HG03196 (cell line): ENCODE data around the gene PRR23E.

Experiments used
- ATAC-seq: cut with Tn5 transposase; IDR thresholded peaks from one replicate; pipeline ENCODE4 v1.9.1; 2021; ENCODE audit not compliant: unreplicated experiment

PRR23E gene

DNA sequence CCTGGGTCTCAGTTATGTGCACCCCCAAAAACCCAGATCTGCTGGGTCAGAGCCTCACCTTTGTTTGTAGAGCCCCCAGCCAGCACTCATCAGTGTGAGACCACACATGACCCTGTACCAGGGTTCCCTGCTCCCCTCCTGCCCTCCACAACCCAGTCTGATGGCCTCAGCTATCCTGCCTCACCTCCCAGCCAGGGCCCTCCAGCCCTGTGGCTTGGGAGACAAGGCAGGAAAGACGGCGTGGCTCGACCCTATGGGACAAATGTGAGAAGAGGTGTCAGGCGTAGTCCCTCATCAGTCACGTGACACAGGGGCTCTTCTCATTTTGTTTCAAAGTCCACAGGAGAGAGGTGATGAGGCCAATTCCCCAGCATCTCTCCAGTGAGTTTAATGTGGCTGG, 28.3 kb upstream of the PRR23E start:
- no peak for ATAC-seq

DNA sequence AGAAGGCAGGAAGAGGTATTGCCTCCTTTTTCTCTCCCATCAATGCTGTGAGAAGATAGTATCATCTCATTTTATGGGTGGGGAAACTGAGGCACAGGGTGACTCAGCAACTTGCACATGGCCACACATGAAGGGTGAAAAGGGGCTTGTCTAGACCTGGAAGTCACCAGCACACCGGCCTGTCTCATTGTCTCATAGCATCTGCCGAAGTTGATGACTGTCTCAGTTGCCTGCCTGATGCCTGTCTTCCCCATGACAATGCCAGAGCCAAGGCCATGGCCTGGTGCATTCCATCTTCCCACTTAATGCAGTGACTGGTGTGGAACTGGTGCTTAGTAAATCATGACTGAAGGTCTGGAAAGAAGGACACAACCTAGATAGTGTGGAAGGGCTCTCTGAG, 27.9 kb upstream of the PRR23E start:
- no peak for ATAC-seq

DNA sequence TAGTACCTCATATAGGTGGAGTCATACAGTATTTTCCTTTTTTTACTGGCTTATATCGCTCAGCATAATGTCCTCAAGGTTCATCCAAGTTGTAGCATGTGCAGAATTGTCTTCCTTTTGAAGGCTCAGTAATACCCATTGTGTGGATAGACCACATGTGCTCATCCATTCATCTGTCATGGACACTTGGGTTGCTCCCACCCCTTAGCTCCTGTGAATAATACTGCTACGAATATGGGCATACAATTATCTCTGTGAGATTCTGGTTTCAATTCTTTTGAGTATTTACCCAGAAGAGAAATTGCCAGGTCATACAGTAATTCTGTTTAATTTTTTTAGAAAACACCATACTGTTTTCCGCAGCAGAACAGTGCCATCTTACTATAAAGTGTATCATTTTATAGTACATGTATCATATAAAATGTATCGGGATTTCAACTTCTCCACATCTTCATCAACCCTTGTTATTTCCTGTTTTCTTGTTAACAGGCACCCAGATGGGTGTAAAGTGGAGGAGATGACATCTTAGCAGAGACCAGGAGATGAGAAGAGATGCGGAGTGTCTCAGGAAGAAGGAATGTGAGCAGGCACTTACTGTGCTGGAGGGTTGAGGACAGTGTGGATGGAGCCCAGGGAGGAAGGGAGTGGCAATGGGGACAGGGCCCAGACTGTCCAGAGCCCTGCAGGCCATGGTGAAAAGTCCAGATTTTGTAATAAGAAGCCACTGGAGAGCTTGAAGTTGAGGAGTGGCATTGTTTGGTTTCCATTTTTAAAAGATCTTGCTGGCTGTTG, 27.0 kb upstream of the PRR23E start:
- ATAC-seq, result no peak

DNA sequence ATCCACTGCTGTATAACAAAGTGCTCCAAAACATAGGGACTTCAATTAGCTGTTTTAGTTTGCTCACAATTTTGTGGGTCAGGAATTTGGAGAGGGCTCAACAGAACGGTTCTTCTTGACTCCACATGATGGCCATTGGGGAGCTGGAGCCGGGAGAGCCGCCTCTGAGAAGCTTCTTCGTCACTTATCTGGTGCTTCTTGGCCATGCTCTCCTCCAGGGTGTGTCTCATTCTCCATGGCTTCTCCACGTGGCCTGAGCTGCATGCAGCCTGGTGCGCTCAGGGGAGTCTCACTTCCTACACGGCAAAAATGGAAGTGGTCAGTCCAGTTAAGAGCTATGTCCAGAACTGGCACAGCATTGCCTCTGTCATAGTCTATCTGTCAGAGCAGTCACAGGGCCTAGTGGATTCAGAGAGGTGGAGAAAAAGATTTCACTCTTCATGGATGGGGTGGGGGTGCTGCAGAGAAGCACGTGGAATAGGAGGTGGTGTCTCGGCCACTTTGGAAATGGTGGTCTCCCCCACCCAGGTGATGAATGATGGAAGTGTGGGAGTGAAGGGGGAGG, 26.3 kb upstream of the PRR23E start:
- ATAC-seq, result no peak

DNA sequence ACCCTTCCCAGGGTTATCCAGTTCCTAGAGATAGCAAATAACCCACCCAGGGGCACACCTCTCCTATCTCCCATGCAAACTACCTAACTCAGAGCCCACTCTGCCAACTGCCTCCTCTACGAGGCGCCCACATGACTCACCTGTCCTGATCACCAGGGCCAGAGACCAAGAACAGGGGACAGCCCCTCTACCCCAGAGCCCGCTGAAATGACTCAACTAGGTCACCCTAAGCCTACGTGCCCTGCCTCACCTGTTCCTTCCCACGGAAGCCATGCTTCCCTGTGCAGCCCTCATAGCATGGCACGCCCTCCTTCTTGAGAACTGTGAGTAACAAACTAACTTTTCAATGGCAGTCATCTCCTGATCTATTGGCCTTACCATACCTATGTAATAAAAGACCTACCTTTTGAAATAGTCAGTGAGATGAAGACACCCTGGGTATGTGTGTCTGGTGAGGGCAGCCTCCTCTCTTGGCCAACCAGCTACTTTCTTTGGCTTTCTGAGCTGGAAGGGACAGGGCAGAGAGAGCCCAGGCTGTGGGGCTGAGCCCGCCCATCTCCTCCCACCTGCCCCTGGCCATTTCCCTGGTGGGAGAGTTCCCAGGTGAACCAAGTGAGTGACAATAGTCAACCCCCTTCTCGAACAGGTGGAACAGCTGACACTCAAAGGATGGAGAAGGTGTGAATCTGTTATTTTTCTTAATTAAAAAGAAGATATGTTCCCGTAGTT, 25.5 kb upstream of the PRR23E start:
- no peak for ATAC-seq

DNA sequence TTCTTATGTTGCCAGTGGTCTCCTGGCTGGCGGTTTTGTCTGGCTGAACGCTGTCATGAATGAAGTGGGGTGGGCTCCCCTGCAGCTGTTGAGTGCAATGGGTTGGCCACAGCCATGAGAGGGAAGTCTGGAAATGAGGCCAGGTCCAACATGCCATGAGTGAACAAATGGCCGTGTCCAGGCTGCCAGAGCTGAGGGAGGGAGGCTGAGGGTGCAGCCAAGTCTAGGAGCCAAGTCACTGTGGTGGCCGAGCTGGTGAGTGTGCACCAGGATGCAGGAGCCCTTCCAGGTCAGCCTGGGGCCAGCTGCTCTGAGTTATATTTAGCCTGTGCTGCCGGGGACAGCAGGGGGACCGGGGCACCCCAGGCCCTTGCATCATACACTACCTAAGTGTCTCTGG, 24.7 kb upstream of the PRR23E start:
- ATAC-seq, result no peak

DNA sequence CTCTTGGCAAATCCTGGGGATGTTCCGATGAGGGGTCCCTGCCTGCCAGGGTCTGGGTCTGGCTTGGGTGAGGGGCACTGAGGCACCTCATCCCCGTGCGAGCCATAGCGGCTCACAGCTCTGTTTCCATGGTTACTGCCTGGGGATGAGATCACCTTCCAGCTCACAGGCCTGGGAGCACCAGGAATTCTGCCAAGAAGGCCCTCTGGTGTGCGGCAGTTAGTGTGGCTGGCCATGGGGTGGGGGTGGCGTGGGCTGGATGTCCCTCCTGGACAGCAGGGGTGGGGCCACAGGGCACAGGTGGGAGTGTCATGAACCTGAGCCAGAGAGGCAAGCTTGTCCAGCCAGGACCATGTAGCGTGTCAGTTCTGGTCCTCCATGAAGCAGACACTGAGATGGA, 22.1 kb upstream of the PRR23E start:
- no peak for ATAC-seq

DNA sequence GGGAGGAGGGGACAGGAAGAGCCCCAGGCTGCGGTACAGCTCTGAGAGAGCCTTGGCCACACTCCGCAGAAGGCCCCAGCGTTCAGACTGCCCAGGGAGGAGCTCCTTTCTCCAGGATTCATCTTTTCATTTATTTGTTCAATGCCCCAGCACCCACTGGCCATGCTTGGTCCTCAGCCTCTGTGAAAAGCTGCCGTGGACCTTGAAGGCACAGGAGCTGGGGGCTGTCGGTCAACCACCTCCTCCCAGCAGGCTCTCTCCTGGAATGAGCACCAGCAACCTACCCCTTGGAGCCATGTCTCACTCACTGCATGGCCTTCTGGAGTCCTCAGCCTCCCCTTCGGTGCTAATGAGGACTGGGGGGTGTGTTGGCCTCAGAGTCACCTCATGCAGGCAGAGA, 21.6 kb upstream of the PRR23E start:
- no peak for ATAC-seq

DNA sequence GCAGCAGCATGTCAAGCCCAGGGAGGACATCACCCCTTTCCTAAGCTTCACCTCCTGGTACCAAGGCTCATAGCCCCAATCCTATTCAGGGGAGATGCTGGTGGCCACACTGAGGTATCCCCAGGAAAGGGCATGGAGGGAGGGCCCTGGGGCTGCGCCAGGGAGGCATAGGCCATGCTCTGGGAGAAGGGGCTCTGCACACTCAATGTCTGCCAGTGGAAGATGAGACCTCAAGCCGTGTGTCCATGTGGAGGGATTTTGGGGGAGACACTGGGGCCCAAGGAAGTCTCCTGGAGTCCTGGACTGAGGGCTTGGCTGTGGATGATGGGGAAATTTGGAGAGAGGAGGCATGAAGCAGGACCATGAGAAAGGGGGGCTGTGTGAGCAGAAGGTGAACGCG, 21.2 kb upstream of the PRR23E start:
- ATAC-seq, result no peak

DNA sequence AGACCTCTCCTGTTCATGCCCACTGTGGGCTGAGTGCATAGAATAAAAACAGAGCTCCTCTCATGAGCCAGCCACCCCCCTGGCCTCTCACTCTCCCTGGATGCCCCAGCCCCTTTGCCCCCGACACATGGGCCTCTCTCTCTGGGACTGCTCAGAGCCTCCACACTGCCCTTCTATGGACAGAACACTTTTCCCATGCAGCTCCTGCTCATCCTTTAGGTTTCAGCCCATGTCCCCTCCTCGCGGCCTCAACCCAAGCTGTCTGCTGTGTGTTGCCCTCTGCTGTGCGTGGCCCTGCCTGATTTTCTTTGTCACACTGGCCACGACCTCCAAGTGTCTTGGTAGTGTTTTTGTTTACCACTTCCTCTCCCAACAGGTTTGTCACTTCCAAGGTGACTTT, 20.7 kb upstream of the PRR23E start:
- no peak for ATAC-seq

DNA sequence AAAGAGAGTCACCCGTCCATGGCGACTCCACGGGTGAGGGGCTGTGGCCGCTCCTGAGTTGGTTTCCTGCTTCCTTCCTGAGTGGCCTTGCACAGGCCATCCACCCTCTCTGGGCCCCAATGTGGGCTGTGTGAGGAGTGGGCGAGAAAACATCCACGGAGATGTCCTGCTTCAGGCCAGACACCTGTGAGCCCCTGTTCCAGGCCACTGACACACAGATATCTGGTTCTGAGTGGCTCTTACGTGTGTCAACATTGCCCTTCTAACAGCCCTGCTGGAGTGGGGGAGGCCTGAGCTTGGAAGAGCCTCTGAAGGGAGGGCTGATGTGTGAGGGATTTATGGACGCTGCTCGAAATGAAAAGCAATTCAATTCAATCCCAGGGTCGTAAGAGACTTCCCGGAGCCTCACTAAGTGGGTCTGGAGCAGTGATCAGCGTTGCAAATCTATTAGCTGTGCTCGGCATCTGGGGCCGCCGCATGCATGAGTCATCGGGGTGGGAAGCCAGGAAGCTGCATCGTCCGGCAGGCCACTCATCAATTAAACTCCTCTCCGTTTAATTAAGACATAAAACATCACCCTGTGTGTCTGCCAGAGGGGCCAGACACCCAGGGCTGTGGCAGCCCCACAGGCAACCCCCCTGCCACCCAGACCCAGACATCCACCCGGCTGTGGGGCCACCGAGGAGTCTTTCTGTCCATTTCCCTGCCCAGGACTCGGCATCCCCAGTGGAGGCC, 20.0 kb upstream of the PRR23E start:
- ATAC-seq, result no peak

DNA sequence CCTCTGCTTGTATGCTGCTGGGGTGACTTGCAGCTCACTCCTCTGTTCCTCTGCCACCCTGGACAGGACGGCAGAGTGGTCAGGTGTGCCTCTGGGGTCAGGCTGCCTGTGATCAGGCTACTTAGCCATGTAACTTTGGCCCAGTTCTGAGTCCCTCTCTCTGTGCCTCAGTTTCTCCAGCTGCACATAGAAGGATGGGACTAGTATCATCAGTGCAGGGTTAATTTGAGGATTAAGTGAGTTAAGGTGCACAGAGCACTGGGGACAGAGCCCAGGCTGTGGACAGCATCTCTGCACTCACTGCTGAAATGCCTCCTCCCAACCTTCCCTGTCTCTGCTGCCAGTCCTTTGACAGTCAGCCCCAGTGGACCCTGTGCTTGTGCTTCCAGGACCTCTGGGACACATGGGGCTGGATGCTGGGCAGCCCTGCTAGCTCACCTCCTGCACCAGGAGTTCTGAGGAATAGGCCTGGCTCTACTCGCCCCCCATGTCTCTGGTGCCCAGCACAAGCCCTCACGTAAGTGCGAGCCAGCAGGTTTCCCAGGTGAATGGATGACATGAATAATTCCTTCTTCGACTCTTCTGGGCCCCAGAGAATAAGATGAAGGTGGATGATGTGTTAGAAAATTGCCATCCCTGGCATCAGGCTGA, 19.3 kb upstream of the PRR23E start:
- no peak for ATAC-seq

DNA sequence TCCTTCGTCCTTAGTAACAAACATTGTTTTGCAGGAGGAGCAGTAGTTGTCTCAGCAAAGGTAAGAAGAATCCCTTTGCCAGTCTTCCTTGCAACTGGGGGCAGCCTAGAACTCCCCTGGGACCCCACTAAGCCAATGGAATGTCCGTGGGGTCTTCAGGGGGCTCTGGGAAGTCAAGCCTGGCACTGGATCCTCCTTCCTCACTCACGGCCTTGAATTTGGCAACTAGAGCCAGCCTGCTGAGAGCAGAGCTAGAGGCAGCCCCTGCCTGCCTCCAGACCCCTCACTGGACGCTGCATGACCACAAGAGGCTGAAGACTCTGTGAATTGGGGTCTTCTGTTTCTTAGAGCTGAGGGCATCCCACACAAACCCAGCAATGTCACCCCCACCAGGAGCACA, 18.6 kb upstream of the PRR23E start:
- ATAC-seq, result no peak

DNA sequence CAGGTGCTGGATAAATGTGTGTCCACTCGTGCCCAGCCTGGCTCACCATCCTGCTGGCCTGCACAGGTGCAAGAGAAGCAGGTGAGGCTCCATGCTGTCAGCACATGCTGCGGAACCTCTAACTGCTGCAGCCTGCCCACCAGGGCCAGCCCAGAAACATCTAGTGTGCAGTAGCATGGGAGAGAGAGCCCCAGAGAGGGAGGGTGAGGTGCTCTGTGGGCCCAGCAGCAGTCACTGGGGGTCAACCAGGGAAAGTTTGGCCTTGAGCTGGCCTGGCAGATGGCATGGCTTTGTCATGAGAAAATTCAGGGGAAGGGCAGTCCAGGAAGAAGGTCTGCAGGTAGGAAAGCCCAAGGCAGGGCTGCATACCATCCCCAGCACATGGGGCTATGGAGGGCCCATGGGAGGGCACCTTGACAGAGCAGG, 18.2 kb upstream of the PRR23E start:
- ATAC-seq, result no peak

DNA sequence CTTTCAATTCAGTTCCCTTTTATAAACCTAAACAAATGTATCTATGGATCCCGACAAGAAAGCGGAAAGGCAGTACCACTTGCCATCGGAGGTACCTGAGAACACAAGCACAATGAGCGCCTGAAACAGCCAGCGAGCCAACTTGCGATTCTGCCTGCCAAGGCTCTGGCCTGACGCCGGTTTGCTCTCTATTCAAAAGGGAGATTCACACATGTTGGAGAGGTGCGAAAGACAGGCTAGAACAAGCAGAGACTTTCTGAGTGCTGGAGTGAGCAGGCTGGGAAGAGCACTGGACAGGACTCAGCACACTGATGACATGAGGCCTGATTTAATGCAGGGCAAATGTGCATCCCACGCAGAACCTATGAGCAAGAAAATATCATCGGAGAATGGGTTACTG, 17.7 kb upstream of the PRR23E start:
- no peak for ATAC-seq

DNA sequence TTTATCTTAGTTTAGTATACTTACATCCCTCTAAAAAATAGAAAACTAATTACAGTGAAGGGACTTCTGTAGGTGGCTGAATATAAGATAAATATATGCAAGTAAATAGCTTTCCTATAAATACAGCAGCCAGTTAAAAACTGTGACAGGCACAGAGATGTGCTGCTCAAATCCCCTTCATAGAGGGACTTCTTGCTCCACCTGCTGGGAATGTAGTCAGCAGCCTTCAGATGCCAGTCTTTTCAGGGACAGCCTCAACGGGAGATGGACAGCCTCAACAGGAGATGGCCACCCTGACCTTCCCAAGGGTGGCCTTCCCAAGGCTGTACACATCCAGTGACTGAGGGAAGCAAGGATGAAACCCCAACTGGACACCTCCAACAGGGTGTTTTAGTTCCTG, 15.7 kb upstream of the PRR23E start:
- no peak for ATAC-seq

DNA sequence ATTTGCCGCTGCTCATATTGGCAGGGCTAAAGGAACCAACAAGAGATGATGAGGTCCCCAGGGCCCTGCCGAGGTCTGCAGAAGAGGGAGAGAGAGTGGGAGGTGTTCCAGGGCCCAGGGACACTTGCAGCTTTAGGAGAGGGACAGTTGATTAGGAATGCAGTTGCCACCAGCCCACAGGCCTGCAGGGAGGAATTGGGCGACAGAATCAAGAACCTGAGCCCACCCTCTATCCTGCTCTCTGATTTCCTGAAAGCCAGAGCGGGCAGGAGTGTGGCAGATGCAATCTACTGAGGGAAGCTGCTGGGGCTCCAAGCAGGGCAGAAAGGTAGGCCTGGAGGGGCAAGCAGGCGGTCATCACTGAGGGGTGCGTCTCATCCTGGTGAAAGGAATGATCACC, 12.1 kb upstream of the PRR23E start:
- no peak for ATAC-seq

DNA sequence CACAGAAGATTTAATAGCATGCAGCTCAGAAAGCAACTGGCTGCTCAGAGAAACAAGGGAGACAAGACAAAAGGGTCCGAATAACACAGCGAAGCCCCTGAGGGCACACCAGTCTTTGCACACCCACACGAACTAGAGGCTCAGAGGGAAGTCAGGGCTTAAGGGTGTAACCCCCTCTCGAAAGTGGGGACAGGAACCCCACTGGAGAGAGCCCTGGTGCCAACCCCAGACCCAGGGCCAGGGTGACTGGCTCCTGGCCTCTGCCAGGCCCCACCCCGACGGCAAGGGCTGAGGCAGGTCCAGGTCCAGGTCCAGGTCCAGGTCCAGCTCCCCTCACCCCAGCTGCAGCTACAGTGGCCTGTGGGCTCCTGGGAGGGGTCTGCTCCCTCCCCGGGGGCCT, 10.5 kb upstream of the PRR23E start:
- no peak for ATAC-seq

DNA sequence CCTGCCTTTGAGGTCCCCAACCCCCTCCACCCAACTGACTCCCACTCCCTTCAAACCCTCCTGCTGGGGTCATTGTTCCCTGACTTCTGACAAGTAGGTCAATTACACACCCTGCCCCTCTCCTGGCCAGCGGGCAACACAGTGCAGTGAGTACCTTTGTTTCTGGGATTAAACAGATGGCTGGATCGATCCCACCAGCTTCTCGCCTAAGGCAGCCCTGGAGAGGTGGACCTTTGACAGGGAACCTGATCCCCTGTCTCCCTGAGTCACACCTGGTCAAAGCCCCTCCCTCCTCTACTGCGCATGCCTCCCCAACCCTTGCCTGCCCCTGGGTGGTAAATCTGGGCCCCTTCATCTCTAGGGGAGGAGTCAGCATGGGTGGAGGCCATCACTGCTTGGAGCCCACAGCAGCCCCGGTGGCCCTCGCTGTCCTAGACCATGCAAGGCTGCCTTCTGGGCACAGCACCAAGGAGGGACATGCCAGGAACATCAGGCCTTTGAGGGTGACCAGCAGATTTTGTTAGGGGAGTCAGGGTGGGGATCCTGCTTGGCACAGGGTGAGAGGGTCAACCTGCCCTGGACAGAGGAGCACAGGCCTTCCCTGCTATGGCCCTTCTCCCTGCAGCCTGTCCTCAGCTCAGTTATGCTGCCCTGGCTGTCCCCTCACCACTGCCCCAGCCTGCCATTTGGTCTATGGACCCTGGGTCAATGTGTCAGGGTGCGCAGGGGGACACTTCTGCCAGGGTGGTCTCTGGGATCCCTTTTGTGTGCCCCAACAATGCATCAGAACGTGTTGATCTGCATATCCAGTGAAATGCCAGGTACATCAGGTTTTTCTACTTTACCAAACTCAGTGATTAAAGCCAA, 9.8 kb upstream of the PRR23E start:
- ATAC-seq, result no peak
